Activated T-cell treated with anti-CD3 and anti-CD28 coated beads, Interleukin-2, amount 50 U/mL, for 48 hours (primary cell): Measurements from ENCODE around the gene ZNF217.
A peak's percentile ranks its signal among the peaks of the same experiment; 100 is the strongest.
"Not testable (repeated sequence)": the region's sequence is repeated elsewhere in the genome, so short reads cannot be mapped to it uniquely, and the experiment has no call there.

Experiments
- DNase-seq, 2 experiments: peaks; one replicate each; pipeline ENCODE4 v3.0.0-alpha.2; 2020

Gene ZNF217

DNA sequence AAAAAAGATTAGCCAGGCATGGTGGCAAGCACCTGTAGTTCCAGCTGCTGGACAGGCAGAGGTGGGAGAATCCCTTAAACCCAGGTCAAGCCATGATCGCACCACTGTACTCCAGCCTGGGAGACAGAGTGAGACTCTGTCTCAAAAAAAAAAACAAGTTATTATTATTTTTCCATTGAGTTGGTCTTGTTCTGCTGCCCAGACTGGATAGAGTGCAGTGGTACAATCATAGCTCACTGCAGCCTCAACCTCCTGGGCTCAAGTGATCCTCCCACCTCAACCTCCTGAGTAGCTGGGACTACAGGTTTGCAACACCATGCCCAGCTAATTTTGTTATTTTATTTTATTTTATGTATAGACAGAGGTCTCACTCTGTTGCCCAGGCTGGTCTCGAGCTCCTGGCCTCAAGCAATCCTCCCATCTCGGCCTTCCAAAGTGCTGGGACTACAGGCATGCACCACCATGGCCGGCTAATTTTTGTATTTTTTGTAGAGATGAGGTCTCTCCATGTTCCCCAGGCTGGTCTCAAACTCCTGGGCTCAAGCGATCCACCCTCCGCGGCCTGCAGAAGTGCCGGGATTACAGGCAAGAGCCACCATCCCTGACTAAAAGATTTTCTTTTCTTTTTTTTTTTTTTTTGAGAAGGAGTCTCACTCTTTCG lies 31.4 kb downstream of the ZNF217 start:
- not testable (repeated sequence) for DNase-seq

DNA sequence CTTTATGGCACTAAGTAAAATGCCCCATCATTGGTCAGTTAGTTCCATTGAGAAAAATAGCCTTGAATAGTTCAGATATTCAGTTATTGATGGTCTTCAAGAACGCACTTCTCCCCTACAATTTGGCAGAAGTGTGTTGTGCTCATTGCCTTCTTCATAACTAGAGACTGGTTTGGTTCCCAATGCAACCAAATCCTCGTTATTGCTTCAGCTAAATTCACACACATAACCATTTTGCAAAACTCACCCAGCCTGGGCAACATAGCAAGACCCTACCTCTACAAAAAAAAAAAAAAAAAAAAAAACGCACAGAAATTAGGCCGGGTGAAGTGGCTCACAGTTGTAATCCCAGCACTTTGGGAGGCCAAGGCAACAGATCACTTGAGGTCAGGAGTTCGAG lies 32.1 kb downstream of the ZNF217 start:
- DNase-seq = no peak

DNA sequence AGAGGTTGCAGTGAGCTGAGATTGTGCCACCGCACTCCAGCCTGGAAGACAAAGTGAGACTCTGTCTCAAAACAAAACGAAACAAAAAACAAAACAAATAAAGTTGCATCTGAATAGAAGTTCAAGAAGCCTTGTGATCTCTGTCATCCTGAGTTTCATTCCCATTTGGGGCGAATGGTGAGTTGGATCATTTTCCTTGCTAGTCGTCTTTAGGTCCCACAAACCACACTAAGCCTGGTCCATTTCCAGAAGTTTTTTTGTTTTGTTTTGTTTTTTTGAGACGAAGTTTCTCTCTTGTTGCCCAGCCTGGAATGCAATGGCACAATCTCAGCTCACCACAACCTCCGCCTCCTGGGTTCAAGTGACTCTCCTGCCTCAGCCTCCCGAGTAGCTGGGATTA lies 33.8 kb downstream of the ZNF217 start:
- DNase-seq = no peak

DNA sequence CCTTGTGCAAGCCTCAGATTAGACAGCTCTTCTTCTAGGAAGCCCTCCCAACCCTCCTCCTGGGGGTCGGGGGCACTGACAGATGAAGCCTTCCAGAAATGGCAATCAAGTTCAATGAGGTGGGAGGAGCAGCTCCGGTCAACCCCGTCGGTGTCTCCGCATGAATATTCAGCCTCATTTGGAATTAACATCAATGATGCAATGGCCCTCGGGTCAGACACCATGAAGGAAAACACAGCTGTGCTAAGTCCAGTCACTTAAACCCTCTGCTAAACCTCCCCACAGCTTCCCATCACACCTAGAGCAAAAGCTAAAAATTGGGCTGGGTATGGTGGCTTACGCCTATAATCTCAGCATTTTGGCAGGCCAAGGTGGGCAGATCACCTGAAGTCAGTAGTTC lies 36.5 kb downstream of the ZNF217 start:
- DNase-seq = no peak

DNA sequence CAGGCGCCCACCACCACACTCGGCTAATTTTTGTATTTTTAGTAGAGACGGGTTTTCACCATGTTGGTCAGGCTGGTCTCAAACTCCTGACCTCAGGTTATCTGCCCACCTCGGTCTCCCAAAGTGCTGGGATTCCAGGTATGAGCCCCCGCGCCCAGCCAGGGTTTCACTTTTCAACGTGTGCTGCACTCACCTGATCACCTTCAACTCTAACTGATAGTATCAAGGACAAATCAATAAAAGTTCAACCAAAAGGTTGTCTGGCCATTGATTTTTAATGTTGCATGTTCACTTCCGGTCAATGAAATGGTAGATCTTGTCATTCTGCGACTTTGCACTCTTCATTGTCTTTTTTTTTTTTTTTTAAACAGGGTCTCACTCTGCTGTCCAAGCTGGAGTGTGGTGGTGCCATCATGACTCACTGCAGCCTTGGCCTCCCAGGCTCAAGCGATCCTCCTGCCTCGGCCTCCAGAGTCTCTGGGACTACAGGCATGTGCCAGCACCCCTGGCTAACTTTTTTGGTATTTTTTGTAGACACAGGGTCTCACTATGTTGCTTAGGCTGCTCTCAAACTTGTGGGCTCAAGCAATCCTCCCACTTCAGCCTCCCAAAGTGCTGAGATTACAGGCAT lies 37.3 kb downstream of the ZNF217 start:
- no peak for DNase-seq

DNA sequence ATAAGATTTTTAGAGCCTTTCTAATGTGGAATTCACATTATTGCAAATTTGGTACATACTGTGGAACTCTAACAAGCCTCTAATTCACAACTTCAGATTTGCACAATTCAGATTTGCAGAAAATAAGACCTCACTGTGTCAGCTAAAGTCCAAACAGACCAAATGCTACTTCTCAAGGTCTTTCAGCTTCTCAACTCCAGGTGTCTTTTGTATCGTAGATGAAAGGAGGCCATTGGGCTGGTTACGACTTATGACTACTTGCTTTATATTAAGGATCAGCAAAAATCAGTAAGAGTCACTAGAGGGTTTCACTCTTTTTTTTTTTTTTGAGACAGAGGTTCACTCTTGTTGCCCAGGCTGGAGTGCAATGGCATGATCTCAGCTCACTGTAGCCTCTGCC lies 37.8 kb downstream of the ZNF217 start:
- DNase-seq = no peak

DNA sequence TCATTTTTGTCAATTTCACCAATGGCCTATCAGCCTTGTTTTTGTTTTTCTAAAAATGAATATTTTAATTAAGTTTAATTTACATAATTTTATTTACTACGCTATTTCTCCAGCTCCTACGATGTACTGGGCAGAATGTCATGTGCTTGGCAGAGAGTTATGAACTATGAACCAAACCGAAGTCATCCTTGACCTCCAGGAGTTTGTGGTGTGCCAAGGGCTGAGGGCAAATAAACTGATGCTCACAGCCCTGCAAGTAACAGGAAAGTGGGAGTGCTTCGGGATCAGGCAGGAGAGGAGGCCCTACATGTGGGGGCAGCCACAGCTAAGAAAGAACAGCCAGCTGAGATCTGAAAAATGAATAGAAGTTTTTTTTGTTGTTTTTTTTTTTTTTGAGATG lies 38.6 kb downstream of the ZNF217 start:
- no peak for DNase-seq

DNA sequence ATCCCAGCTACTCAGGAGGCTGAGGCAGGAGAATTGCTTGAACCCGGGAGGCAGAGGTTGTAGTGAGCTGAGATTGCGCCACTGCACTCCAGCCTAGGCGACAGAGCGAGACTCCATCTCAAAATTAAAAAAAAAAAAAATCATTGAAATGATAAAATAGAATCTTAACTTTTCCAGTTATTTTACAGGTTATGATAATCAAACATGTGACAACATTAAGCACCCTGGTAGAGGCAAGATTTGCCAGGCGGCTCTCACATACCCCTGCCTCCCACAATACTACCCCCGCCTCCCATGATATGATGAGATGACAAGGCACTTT lies 41.1 kb downstream of the ZNF217 start:
- DNase-seq = not testable (repeated sequence)

DNA sequence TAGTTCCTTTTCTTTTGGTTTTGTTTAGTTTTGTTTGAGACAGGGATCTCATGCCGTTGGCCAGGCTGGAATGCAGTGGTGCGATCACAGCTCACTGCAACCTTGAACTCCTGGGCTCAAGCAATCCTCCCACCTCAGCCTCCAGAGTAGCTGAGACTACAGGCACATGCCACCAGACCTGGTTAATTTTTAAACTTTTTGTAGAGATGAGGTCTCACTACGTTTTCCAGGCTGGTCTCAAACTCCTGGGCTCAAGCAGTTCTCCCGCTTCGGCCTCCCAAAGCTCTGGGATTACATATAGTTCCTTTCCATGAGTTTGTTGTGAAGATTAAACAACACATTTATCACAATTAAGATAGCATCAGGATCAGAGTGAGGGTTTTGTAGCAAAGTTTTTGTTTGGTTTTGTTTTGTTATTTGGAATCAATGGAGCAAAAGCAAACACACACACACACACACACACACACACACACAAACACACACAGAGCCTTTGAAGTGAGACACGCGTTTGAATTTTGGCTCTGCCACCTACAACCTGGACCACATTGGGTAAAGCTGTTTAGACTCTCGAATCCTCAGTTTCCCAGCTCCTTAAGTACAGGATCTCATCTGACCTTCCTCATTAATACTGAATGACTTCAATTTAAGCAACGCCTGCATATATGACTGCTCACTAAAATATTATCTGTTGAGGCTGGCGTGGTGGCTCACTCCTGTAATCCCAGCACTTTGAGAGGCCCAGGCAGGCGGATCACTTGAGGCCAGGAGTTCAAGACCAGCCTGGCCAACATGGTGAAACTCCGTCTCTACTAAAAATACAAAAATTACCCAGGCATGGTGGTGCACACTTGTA lies 41.7 kb downstream of the ZNF217 start:
- DNase-seq = not testable (repeated sequence)

DNA sequence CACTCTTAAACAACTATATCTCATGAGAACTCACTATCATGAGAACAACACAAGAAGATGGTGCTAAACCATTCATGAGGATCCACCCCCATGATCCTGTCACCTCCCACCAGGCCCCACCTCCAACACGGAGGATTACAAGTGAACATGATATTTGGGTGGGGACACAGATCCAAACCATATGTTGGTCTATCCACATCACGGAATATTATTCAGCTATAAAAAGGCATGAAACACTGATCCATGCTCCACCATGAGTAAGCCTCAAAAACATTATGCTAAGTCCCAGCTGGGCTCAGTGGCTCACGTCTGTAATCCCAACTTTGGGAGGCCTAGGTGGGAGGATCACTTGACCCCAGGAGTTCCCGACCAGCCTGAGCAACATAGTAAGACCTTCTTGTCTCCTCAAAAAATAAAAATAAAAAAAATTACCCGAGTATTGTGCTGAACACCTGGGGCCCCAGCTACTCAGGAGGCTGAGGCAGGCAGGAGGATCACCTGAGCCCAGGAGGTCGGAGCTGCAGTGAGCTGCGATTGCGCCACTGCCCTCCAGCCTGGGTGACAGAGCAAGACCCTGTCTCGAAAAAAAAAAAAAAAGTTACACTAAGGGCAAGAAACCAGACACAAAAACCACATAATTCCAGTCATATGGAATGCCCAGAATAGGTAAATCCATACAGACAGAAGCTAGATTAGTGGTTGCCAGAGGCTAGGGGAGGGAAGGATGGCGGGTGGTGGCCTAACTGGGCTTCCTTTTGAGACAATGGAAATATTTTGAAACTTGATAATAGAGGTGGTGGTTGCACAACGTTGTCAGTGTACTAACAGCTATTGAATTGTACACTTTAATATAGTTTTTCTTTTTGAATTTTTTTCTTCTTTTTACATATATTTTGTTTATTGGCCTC lies 43.1 kb downstream of the ZNF217 start:
- no peak for DNase-seq

DNA sequence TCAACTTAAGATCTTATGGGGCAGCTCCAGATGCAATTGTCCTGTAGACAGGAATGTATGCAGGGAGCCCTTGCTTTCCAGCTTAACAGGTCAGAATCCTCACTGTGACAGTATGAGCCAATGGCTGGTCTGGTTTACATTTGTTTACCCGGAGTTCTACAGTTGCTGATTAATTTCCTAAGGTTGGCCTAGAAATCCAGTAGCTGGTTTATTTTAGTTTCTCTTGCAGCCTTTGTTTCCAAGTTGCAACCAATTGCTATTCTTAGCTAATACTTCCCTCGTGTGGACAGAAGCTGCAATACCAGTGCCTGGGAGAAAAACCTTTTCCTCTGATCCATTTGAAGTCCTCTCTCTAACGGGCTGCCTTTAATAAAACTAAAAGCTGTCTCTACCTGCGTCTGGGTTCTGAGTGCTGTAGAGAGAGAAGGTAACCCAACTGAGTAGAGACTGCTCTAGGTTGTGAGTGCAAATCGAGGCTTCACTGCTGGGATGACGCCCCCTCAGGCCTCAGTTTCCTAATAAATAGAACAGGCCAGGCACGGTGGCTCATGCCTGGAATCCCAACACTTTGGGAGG lies 45.9 kb downstream of the ZNF217 start:
- peak; percentile 30 to 41 for DNase-seq

DNA sequence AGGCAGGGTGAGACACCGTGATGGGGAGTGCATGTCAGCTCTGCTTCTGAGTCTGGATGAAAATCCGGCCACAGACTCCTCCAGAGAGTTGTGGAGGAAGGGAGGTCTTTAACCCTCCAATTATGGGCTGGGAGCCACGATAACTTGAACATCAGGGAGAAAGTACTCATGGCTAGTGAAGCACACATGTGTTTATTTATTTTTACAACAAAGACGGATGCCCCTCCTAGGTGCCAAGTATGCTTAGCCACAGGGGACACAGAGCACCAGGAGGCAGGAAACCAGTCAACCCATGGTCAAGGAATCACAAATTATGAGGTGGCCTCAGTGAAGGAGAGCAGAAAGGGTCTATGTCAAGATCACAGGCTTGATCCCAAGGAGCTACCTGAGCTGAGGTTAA lies 54.1 kb downstream of the ZNF217 start:
- DNase-seq = no peak

DNA sequence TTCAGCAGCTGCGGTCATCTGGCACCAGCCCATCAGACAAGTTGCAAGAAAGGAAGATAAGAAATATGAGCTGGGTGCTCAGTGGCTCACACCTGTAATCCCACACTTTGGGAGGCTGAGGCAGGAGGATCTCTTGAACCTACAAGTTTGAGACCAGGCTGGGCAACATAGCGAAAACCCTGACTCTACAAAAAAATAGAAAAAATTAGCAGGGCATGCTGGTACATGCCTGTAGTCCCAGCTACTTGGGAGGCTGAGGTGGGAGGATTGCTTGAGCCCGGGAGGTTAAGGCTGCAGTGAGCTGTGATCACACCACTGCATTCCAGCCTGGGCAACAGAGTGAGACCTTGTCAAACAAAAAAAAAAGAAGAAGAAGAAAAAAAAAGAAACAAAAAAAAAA lies 57.3 kb downstream of the ZNF217 start:
- DNase-seq = not testable (repeated sequence)

DNA sequence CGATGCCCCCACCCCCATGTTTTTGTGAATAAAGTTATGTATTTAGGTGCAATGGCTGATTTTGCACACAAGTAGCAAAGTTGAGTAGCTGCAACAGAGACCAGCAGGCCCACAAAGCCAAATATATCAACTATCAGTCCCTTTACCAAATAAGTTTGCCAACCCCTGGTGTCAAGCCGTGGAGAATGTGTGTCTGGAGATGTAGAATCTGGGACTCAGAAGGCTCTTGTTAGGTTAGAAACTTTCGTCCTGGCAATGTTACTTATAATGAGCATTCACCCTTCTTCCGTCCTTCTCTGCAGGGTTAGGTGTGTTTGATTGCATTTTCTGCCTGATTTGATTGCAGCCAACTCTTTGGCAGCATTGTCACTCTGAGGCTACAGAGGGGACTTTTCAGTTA lies 57.8 kb downstream of the ZNF217 start:
- DNase-seq = no peak

DNA sequence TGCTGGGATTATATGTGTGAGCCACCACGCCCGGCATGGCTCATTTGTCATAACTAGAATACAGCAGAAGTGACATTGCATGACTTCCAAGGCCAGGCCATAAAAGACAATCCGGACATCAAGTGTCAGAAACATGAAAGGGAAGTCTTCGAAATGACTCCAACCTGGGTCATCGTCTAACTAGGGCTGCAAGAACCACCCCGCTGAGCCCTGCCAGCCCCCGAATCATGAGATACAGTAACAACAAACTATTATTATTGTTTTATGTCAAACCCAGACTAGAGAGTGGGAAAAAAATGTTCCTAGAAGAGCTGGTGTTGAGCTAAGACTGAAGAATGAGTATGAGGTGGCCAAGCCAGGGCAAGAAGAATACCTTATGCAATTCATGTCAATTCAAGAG lies 59.6 kb downstream of the ZNF217 start:
- DNase-seq = no peak

DNA sequence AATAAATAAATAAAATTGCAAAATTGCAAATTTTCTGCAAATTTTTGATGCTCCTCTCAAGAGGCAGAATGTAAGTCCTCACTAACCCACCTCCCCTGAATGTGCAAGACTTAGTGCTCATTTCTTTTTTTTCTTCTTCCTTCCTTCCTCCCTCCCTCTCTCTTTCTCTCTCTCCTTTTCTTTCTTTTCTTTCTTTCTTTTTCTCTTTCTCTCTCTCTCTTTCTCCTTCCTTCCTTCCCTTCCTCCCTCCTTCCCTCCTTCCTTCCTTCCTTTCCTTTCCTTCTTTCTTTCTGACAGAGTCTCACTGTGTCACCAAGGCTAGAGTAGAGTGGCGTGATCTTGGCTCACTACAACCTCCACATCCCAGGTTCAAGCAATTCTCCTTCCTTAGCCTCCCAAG lies 60.1 kb downstream of the ZNF217 start:
- DNase-seq = no peak

DNA sequence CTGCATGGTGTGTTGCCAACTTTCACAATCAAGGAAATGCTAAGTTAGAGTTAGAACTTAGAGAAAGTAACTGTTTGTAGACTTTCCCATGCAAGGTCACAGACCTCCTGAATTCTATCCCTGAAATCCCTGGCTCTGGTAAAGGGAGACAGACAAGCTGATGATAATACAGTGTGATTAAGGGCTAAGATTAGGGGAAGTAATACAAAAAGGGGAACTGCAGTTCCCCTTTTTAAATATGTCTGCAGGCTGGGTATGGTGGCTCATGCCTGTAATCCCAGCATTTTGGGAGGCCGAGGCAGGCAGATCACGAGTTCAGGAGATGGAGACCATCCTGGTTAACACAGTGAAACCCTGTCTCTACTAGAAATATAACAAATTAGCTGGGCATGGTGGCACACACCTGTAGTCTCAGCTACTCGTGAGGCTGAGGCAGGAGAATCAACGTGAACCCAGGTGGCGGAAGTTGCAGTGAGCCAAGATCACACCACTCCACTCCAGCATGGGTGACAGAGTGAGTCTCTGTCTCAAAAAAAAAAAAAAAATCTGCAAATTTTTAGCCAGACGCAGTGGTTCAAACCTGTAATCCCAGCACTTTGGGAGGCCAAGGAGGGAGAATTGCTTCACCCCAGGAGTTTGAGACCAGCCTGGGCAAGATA lies 60.9 kb downstream of the ZNF217 start:
- not testable (repeated sequence) for DNase-seq

DNA sequence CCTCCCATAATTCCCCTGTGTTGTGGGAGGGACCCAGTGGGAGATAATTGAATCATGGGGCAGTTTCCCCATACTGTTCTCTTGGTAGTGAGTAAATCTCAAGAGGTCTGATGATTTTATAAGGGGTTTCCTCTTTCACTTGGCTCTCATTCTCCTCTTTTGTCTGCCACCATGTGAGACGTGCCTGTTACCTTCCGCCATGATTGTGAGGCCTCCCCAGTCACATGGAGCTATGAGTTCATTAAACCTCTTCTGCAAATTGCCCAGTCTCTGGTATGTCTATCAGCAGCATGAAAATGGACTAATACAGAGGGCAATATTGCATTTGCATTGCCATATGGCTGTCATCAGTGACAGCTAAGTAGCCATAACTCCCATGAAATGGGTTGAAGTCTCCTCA lies 63.2 kb downstream of the ZNF217 start:
- DNase-seq = no peak

DNA sequence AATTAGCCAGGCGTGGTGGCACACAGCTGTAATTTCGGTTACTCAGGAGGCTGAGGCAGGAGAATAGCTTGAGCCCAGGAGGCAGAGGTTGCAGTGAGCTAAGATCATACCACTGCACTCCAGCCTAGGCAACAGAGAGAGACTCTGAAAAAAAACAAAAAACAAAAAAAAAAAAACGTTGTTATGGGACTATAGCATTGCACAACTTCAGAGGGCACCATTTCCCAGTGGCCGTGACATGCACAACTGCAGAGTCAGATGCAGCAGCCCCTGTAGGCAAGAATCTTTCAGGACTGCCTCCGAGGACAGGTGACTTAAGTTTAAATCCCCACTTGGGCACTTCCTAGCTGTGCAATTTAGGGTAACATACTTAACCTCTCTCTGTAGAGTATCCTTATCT lies 64.0 kb downstream of the ZNF217 start:
- no peak for DNase-seq

DNA sequence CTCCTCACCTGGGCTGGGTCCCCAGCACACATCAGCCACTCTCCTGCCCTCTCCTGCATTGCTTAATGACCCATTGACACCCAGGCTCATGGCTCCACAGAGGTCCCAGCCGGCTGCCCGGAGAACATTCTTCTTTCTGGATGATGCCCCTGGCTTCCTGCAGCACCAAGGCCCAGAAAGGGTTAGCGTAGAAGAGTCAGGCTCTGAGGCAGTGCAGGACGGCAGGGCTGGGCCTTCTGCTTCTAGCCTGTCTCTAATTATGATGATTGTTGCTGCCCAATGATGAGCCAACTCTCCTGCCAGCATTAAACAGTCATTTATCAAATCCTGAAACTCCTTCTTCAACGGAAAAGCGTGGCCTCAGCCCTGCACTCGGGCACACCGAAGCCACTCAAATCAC lies 66.4 kb downstream of the ZNF217 start:
- DNase-seq = no peak

DNA sequence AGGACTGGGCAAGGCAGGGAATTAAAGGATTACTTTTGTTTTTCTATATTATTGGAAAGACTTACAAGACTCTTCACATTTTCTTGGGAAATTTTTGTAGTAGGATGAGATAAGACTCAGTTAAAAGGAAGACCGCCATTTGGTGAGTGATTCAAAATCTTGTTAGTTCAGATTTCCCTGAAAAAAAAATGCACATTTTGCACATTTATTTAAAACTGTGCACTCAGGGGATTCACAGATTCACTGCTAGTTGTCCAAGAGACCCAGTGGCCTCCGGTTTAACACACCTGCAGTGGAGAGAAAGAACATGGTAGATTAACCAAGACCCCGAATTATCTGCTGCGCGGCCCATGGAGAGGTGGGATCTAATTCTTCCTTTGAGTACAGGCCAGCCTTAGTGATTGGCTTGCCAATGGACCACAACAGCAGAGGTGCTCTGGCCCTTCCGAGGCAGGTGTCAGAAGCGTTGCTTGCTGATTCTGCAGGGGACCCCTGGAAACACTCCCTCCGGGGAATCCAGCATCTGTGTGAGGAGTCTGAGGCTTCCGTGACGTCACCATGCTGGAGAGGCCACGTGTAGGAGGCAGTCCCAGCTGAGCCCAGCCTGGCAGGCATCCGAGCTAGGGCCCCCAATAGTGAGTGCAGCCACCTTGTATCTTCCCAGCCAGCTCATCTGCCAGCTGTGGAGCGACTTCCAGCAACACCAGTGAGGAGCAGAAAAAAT lies 68.9 kb downstream of the ZNF217 start:
- DNase-seq = no peak

DNA sequence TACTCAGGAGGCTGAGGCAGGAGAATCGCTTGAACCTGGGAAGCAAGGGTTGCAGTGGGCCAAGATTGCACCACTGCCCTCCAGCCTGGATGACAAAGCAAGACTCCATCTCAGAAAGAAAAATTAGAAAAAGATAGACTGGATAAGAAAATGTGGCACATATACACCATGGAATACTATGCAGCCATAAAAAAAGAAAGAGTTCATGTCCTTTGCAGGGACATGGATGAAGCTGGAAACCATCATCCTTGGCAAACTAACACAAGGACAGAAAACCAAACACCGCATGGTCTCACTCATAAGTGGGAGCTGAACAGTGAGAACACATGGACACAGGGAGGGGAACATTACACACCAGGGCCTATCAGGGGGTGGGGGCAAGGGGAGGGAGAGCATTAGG lies 70.0 kb downstream of the ZNF217 start:
- not testable (repeated sequence) for DNase-seq
